Hematopoietic multipotent progenitor cell treated with erythropoietin and hydrocortisone succinate and interleukin-3 and kit ligand, for 17 days (in vitro differentiated cells): ENCODE results near the gene HDAC7.
"Not testable (repeated sequence)": the region's sequence is repeated elsewhere in the genome, so short reads cannot be mapped to it uniquely, and the experiment has no call there.

Experiments
- DNase-seq: peaks from one replicate; pipeline ENCODE4 v3.0.0-alpha.2; 2015; ENCODE audit warnings: low spot score

The HDAC7 gene

DNA sequence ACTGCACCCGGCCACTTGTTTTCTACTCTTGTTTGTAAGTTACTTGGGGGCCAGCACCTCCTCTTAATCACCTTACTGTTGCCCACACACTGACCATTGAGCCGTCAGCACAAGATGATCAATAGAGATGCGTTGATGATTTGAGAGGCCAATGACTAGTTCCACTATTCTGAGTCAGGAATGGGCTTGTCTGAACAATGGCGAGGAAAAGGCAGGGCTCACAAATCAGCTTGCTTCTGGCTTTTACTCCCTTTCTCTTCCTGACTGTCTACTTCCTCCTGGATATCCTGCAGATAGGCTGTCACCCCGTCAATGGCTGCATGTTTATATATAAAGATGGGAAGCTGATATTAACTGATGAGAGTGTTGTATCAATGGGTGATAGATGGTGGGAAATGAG, 29.1 kb upstream of the HDAC7 start:
- no peak for DNase-seq

DNA sequence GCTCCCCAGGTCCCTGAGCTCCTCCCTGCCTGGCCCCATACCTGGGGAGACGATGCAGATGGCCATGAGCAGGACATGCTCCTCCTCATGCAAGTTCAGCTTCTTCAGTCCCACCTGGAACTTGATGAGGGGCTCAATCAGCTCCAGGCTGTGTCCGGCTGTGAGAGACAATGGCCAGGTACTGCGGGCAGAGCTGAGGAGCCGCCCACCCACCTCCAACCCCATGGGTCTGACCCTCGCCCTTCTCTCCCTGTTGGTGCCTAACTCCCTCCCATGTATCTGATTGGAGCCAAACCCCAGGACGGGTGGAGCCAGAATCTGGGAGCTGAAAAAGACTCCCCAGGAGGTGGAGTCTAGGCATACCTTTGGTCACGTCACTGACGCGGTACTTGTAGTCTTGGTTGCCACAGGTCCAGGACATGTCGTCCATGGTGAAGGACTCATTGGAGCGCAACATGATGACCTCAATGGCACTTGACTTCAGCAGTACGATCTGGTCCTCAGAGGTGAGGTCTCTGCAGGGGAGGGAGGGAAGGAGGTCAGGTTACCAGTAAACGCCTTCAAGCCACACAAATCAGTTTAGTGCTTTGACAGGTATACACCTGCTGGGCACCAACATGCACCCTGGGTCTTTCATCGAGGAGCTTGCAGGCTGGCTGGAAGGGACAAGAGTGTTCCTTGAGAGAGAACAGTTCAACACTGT, 26.7 kb upstream of the HDAC7 start:
- no peak for DNase-seq

DNA sequence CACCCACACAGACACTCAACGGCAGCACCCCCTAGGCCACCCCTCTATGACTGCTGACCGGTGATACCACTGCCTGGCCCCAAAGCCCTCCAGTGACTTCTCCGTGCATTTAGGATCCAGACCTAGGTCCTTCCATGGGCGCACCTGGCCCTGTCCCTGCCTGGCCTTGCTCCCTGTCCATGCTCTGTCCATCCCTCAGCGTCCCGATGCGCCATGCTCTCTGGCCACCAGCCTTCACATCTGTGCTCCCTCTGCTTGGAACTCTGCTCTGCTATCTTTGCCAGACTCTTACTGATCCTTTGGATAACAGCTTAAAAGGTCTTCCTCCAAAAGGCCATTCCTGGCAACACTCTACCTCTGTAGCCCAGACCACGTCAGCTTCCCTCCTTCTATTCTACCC, 25.4 kb upstream of the HDAC7 start:
- DNase-seq = no peak

DNA sequence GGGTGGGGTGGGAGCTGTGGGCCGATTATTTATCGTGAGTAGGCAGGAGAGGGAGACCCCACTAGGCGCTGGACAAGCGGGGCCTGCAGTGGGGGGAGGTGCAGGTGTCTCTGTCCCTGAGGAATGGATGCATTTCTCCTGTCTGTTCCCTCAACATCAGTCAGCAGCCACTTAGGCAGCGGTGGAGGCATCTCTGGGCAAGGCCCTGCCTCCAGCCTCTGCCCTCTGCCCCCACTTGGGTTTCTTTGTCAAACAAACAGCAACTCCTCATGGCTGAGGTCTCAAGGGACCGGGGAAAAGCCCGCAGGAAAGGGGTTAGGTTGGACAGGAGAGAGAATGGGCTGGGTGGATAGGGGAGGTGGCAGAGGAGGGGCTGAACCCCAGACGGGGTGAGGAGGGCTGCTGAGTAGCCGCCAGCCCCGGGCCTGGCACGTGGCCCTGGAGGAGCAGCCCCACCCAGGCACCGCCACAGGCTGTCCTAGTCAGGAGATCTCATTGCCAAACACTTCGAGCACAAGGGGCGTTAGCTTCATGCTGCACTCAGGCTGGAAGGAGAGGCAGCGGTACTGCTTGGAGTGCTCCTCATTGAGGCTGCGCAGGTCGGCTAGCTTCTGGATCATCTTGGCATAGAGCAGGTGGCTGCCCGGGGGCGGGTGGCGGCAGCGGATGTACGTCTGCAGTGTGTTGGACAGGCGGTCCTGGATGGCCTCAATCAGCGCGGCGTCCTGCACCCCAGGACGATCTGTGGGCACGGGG, 24.7 kb upstream of the HDAC7 start:
- no peak for DNase-seq

DNA sequence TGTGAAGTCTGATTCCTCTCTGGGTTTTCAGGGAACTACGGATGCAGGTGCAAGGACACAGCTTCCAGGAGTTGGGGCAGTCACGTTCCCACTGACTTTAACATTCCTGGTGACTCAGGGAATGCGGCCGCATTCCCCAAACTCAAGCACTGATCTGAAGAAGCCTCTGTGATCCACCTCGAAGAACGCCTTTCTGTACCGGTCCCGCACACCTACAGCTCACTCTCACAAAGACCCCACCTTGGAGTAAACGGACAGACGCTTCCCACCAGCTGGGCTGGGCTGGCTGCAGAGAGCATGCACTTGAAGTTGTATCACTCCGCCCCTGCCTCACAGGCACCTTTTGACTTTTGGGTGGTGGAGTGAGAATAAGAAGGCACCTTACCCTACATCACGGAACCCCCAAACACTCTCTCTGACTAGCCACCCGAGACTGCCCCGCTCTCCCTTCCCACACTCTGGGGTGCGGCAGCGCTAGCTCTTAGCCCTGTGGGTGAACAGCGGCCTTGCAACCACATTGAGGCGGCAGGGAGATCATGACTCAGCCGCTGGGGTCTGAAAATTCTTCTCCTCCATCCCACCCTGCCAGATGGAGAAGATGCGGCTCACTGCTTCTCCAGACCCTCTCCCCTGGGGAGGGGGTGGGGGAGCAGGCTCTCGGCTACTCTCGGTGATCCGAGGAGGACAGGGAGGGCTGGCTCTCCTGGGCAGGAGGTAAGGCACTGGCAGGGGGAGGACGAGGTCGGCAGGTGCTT, 23.7 kb upstream of the HDAC7 start:
- DNase-seq = no peak

DNA sequence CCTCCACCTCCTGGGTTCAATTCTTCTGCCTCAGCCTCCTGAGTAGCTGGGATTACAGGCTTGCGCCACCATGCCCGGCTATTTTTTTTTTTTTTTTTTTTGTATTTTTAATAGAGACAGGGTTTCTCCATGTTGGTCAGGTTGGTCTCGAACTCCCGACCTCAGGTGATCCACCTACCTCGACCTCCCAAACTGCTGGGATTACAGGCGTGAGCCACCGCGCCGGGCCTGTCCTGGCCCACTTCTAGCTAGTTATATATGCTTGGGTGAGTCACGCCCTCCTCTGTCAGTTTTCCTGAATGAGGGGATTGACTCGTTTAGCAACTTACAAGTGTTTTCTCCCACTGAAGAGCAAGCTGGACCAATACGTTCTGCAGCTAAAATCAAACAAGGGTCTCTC, 22.8 kb upstream of the HDAC7 start:
- DNase-seq = not testable (repeated sequence)

DNA sequence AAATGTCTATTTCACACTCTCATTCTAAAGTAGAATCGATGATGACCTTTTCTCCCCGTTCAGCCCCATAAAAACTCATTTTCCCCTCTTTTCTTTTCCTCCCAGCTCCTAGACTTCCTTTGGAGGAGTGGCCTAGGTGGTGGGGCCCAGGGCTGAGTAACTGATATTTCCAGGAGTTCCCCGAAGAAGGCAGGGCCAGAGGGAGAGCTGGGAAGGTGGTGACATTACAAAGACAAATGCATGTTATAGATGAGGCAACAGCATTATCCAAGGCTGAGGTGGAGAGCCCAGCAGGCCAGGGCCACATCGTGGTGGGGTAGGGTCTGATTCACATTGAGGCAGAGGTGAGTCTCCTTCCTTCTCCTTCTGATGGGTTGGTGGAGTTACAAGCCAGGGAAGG, 22.2 kb upstream of the HDAC7 start:
- DNase-seq = no peak

DNA sequence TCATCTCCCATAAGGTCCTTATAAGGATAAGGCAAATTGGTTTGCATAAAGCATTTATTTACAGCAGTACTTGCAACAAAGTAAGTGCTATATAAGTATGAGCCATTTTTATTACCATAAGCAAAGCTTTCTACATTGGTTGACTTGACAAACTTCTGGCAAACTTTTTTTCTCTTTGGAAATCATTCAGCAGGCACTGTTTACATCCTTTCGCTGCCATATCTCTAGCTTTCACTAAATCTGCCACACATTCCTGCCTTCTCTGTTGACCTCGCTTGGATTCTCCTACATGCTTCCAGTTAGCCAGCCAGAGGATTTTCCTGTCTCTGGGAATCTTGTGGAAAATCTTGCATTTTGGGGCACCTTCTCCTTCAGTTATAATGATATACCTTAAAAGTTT, 21.8 kb upstream of the HDAC7 start:
- no peak for DNase-seq

DNA sequence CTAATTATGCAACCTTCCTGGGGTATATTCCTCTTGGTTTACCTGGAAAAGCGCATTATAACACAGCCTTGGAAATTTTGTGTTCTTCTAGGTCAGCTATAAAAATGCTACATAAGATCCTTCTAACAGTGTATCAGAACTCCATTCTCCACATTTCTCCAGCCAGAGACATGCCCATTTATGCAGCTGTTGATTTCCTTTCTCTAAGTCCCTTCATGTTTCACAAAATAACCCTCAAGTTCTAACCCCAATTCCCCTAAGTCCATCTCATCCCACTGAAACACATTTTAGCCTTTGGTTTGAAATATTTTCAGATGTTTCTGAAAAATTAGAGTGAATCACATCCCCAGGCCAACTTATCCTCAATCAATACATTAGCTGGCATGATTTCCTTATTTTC, 20.9 kb upstream of the HDAC7 start:
- DNase-seq = no peak

DNA sequence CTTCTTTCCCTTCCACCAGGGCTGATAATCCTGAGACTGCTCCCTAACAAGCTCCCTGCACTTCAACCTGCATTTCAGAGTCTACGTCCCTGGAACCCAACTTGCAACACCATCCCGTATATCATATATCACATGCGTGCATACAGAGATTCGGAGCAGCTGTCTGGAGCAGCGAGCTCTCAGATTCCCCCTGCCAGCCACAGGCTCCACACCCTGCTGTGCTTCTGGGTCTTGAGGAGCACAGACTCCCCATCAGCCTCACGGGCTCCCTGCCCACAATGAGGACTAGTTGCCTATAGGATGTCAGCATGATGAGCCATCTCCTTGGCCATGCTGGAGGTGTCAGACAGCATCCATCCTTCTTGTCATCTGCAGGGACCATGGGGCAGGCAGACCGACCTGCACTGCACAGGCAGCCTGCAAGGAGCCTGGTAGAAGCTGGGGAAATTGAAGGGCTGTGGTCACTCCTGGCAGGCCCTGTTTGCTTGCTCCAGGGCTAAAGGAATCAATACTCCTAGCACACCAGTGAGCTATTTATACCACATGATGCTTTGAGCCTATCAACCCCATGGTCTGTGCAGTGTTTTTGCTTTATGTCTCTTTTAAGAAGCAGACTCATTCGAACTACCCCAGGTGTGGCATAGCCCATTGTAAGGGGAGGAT, 19.6 kb upstream of the HDAC7 start:
- no peak for DNase-seq

DNA sequence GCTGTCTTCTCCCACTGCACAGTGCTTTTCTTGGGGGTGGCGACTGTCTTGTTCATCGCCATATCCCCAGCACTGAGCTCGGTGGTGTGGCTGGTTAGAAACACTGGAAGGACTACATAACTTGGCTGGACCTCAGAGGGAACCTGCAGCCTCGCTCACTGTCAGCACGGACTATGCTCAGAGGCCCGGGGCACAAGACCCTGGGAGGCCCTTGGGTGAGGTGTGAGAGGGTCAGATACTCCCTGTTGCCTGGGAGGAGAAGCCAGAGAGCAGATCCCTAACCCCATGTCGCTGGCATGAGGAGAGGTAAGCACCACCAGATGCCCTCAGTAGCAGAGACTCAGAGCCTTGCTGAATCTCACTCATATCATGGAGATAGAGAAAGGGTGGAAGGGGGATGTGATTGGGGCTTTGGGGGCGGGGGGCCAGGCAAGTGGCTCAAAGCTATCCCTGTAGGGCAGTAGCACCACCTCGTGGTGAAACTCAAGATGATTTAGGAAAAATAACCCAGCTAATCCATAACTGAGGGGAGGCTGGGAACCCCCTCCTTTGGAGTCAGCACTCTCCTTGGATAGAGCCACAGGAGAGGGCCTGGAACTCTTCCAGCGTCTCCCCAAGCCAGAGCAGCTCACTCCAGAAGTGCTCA, 18.7 kb upstream of the HDAC7 start:
- peak; percentile 18 for DNase-seq

DNA sequence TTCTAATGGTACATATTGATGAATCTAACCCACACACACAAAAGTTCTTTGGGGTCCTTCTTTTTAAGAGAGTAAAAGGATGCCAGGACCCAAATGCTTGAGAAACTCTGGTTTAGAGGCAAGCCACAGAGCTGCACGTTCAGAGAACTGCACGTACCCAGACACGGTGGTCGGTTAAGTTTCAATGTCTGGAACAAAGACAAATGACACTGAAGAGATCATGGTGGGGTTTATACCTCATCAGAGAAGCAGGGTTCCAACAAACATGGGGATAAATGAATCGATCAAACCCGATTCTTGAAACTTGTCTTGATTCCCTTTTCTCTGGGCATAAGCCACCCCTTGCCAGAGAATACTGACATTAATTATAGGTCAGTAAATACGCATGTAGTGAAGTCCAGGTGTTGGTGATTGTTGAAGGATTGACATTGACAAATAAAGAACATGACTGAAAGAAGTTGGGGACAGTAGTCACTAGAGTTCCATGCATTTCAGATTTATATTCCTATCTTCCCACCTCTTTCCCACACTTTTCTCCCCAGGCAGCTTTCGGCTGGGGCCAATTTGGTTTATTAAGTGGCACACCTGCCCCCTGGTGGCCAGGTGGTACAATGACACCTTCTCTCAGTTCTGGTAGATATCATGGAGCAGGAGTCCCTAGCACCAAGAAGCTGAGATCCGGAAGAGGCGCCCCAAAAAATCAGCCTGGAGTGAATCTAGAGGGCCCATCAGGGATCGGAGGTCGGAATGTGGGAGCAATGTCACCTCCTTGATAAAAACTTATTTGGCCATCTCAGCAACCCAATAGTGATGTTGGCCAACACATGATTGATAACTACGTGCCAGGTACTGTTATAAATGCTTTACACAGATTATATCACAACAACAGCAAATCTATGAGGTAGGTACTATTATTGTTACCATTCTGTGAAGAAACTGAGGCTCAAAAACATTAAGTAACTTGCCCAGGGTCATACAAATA, 17.8 kb upstream of the HDAC7 start:
- DNase-seq = peak; percentile 81

DNA sequence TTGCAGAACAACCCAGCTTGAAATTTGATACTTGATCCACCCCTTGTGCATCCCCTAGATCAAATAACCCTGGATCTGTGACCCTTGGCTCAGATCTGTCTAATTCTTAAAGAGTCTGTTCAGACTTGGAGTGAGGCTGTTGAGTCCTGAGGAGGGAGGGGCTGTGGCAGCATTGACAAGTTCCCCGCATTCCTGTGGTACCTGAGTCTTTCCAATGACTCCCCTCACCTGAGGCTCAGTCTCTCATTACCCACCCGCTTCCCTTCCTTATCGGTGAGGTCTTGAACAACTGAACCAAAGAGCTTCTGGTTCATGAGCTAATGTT, 16.1 kb upstream of the HDAC7 start:
- DNase-seq = no peak

DNA sequence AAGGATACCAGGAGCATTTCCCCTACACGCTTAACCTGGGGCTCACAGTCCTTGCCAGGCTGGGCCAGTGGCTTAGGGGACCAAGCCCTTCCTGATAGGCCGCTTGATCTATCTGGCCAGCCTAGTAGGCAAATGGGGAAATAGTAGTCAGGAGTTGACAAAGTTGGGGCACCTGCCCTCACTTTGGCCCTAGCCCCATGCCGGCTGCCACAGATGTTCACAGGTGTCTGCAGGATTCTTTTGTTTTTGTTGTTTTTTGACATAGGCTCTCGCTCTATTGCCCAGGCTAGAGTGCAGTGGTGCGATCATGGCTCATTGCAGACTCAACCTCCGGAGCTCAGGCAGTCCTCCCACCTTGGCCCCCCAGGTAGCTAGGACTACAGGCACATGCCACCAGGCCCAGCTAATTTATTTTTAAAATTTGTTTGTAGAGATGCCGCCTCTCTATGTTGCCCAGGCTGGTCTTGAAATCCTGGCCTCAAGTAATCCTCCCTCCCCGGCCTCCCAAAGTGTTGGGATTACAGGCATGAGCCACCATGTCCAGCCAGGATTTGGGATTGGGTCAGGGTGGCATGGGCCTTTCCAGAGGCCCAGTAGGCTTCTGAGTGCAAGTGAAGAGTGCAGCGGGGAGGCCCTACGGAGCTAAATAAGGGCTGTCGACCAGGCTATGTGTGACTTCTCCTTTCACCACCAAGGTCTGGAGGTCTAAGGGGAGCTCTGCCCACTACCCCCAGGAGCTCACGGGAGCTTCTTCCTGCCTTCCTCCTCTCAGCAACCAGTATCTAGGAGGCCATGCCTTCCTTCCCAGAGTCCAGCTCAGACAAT, 15.5 kb upstream of the HDAC7 start:
- DNase-seq = no peak

DNA sequence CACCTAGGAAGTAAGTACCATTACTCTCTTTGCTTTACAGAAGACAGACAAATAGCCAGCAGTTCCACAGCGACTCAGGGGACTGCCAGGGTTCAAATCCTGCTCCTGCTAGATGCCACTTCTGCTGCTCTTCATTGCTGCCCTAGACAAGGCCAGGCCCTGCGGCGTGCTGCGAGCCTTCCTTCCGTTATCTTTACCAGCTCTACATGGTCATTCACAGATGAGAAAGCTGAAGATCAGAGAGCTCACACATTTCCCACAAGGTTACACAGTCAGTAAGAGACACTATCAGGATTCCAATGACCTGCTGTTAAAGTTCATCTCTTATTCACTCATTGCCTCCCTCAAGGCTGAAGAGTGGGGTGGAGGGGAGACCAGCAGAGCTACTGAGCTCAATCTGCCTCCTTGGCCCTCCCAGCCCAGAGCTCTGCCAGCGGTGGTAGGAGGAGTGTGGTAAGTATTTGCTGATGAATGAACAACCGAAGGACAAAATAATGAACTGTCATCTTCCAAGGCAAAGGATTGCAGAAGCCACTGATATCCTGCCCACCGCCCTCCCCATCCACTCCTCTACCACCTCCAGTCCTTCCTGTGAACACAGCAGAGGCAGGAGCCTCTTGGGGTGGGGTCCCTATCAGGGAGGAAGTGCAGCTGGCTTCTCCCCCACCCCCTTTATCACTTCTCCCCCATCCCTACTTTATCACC, 14.6 kb upstream of the HDAC7 start:
- peak; percentile 25 for DNase-seq

DNA sequence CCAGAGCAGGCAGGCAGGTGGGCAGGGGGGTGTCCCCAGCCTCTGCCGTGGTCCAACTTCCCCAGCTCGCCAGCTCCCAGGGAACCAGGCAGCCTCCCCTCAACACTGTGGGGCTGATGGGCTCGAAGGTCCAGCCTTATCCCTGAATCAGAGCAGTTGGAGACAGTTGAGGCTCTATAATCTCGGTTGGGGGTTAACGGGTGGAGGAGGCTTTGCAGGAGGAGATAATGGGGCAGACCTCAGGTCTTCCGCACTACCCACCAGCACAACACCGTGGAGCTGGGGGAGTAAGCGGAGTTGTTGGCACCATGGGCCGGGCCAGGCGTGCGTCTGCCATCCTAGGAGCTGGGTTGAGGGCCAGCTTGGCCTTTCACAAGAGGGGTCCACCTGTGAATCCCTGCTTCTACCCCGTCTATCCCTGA, 13.9 kb upstream of the HDAC7 start:
- no peak for DNase-seq

DNA sequence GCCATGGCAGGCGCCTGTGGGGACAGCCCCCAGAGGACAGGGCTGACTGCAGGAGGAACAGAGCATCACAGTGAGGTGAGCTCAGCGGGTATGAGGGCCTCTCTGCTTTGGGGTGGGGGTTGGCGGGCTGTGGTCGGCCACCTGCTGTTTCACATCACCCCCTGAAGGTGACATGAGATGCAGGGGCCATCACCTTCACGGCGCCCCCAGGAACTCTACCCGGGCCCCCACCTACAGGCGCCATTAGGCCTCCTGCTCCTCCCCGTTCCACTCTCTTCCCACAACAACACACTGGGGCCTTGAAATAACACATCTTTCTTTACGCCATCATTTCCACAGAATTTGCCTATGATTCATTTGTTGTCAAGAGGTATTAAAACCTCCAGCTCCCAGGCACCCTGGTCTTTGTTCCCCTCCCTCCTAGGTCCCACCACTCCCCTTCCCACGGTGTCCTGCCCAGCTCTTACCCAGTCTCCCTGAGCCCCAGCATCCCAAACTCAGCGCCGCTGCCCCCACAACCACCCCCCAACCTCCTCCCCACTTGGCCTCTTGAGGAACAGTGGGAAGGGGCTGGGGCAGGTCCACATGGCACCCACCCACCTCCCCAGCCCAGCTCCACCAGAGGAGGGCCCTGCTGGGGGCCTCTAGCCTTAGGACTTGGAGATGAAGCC, 12.7 kb upstream of the HDAC7 start:
- no peak for DNase-seq

DNA sequence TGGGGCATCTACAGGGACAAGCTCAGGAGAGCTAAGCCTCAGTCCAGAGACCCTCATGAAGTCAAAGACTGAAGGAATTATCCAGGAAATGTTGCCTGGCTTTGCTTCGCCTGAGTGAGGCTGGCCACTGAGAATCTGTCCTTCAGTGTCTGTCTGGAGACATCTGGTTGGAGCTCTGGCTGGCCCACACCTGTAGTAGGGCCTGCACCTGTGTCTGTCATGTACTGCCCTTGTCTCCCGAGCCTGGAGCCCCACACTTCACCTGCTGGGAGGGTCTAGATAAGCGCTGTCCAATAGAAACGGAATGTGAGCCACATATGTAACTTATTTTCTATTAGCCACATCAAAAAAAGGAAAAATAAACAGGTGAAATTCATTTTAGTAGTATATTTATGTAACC, 9.9 kb upstream of the HDAC7 start:
- DNase-seq = no peak

DNA sequence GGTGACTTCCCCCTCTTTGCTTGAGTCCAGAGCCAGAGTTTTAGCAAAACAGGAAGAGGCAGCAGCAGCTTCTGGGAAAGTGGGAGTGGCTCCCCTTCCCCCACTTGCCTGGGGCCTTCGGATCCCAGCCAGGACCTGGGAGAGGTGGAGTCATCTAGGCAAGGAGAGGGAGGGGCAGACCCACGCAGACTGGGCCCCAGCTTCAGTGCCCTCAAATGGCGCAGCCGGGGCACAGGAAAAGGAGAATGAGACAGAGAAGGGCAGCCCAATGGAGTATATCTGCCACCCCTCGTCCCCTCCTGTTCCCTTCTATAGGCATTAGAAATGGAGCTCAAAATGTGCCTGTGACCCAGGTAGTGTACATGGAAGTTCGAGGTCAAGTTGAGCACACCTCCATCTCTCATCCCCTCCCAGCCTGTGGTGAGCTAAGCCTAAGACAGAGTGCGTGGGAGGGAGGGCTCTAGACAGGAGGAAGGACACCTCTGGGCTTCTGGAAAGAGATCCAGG, 9.3 kb upstream of the HDAC7 start:
- DNase-seq = no peak
